IPS-NIHi11 (cell line): ENCODE measurements around the gene MED13L.

Experiments used
- DNase-seq: peaks from one replicate; pipeline ENCODE4 v3.0.0; 2012; ENCODE audit warnings: mixed read lengths, low spot score

MED13L gene

GRCh38 chr12:116277467-116278278, at the start of gene MED13L:
Gene MED13L (minus strand): TSS chr12:116277693. CDS start chr12:116277131, 562 bp downstream.
- peak; percentile 99 for DNase-seq

GRCh38 chr12:116325336-116325664, 47.8 kb upstream of the MED13L start:
- DNase-seq: no peak

- no peak for DNase-seq
Measured at GRCh38 chr12:116324654-116325335, 47.3 kb upstream of the MED13L start.

- DNase-seq: no peak
Measured at GRCh38 chr12:116323406-116324386, 46.2 kb upstream of the MED13L start.

- DNase-seq: no peak
Measured at GRCh38 chr12:116321913-116322312, 44.4 kb upstream of the MED13L start.

- peak; percentile 24 for DNase-seq
Measured at GRCh38 chr12:116320791-116321217, 43.3 kb upstream of the MED13L start.

- no peak for DNase-seq
Measured at GRCh38 chr12:116319898-116320621, 42.6 kb upstream of the MED13L start.

- peak; percentile 28 for DNase-seq
Measured at GRCh38 chr12:116319233-116319897, 41.9 kb upstream of the MED13L start.

GRCh38 chr12:116318576-116319232, 41.2 kb upstream of the MED13L start:
- peak; percentile 31 for DNase-seq

- DNase-seq: no peak
Measured at GRCh38 chr12:116317986-116318575, 40.6 kb upstream of the MED13L start.

- no peak for DNase-seq
Measured at GRCh38 chr12:116317139-116317538, 39.6 kb upstream of the MED13L start.

- no peak for DNase-seq
Measured at GRCh38 chr12:116314477-116314876, 37.0 kb upstream of the MED13L start.

- DNase-seq: no peak
Measured at GRCh38 chr12:116313194-116313927, 35.9 kb upstream of the MED13L start.

- DNase-seq: no peak
Measured at GRCh38 chr12:116310082-116310481, 32.6 kb upstream of the MED13L start.

- no peak for DNase-seq
Measured at GRCh38 chr12:116309343-116309742, 31.9 kb upstream of the MED13L start.

GRCh38 chr12:116308647-116309046, 31.2 kb upstream of the MED13L start:
- no peak for DNase-seq

GRCh38 chr12:116306968-116307367, 29.5 kb upstream of the MED13L start:
- no peak for DNase-seq

GRCh38 chr12:116306506-116306905, 29.0 kb upstream of the MED13L start:
- no peak for DNase-seq

- no peak for DNase-seq
Measured at GRCh38 chr12:116304621-116305020, 27.1 kb upstream of the MED13L start.
